Neural progenitor cell (in vitro differentiated cells): Measurements from ENCODE around the gene SH3BGR. TPM values are rescaled to one million over a fixed set of nuclear protein-coding genes. Genes with fewer than 3 reads are reported as not detected.

Experiments used
- DNase-seq: peaks from one replicate; pipeline ENCODE4 v3.0.0-alpha.2; 2016; ENCODE audit warnings: low spot score
- H2AFZ ChIP-seq: fragments of 200-600 bp; sonication (generic); replicated peaks from 2 replicates; pipeline ENCODE4 v1.6.1; 2016; ENCODE audit warnings: antibody characterized with exemption
- H3F3A ChIP-seq: fragments of 200-600 bp; sonication (generic); 2 replicates; pipeline ENCODE4 v1.6.1; 2016; ENCODE audit warnings: antibody characterized with exemption, low read depth
- H3K27ac ChIP-seq: fragments of 200-600 bp; sonication (generic); 2 replicates; pipeline ENCODE4 v1.5.1; 2016; ENCODE audit warnings: mild to moderate bottlenecking
- H3K27me3 ChIP-seq: fragments of 200-600 bp; sonication (generic); 2 replicates; pipeline ENCODE4 v1.6.1; 2016; ENCODE audit warnings: mild to moderate bottlenecking, moderate library complexity
- H3K36me3 ChIP-seq: fragments of 200-600 bp; sonication (generic); 2 replicates; pipeline ENCODE4 v1.5.1; 2016
- H3K4me1 ChIP-seq: fragments of 200-600 bp; sonication (generic); 2 replicates; pipeline ENCODE4 v1.6.1; 2016; ENCODE audit warnings: mixed run types
- H3K4me2 ChIP-seq: fragments of 200-600 bp; sonication (generic); 2 replicates; pipeline ENCODE4 v1.6.1; 2016
- H3K4me3 ChIP-seq: fragments of 200-600 bp; sonication (generic); 2 replicates; pipeline ENCODE4 v1.5.1; 2016
- H3K79me2 ChIP-seq: fragments of 200-600 bp; sonication (generic); 2 replicates; pipeline ENCODE4 v1.6.1; 2016; ENCODE audit warnings: low read depth
- H3K9ac ChIP-seq: fragments of 200-600 bp; sonication (generic); 2 replicates; pipeline ENCODE4 v1.6.1; 2016
- H3K9me3 ChIP-seq: fragments of 200-600 bp; sonication (generic); 2 replicates; pipeline ENCODE4 v1.5.1; 2016; ENCODE audit warnings: low read depth
- H4K20me1 ChIP-seq: fragments of 200-600 bp; sonication (generic); 2 replicates; pipeline ENCODE4 v1.6.1; 2016; ENCODE audit warnings: low read depth
- H3K27ac Mint-ChIP-seq: 3 replicates; pipeline ENCODE4 v1.8.0; 2021; ENCODE audit warnings: mixed read lengths
- H3K27me3 Mint-ChIP-seq: 2 replicates; pipeline ENCODE4 v1.8.0; 2022; ENCODE audit warnings: low read depth, mild to moderate bottlenecking, inconsistent platforms, moderate library complexity, mixed read lengths; ENCODE audit not compliant: insufficient read depth
- H3K36me3 Mint-ChIP-seq: 3 replicates; pipeline ENCODE4 v1.8.0; 2021; ENCODE audit warnings: mixed read lengths
- H3K4me1 Mint-ChIP-seq: 3 replicates; pipeline ENCODE4 v1.8.0; 2021; ENCODE audit warnings: mixed read lengths
- H3K4me3 Mint-ChIP-seq: 3 replicates; pipeline ENCODE4 v1.8.0; 2021; ENCODE audit warnings: mild to moderate bottlenecking, moderate library complexity, mixed read lengths
- H3K9me3 Mint-ChIP-seq: 3 replicates; pipeline ENCODE4 v1.8.0; 2020; ENCODE audit warnings: mixed read lengths
- EZH2 ChIP-seq: fragments of 200-600 bp; sonication (generic); IDR thresholded peaks from 2 replicates; pipeline ENCODE4 v1.6.1; 2017; ENCODE audit warnings: antibody characterized with exemption, mild to moderate bottlenecking, moderate library complexity
- EZH2phosphoT487 ChIP-seq: fragments of 200-600 bp; sonication (generic); IDR thresholded peaks from 2 replicates; pipeline ENCODE4 v1.6.1; 2017; ENCODE audit warnings: antibody characterized with exemption
- total RNA-seq: library from RNA; depleted of rRNA; stranded (reverse); fragments of >200 nt; gene quantifications from 2 replicates; pipeline ENCODE4 v1.2.3, GENCODE V29; 2015; ENCODE audit warnings: low replicate concordance
- TF ChIP-seq, protein P1 (sequence below): fragments of 200-600 bp; sonication (generic); IDR thresholded peaks from 2 replicates; pipeline ENCODE4 v1.5.1; 2017; ENCODE audit warnings: antibody characterized with exemption, mild to moderate bottlenecking

The SH3BGR gene
- total RNA-seq, 1 donor from 2014 or later: 12.2 TPM

DNA sequence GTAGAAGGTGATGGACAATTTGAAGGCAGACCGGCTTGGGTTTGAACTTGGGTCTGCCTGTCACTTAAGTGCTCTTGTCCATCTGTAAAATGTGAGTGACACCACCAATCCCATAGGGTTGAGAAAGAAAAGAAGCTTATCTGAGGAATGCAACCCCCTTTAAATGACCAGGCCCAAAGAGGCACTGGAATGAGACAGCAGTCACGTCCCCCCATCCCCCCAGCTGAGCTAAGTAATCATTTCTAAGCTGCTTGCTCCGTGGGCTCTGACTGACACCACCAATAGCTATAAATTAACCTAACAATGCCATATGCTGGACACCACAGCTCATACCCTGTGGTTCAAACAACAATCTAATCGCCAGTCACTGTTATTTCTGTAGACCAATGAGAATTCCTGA is 21.3 kb upstream of the SH3BGR start:
- H3K27ac Mint-ChIP-seq: peak overlapping the region; percentile 64
- Histone ChIP-seq H3K4me2 (peak overlapping the region; percentile 29), H3K79me2 (no peaks in the 10 kb centered on the region), H2AFZ (no peak overlapping the region), H4K20me1 (no peaks in the 10 kb centered on the region), H3F3A (peaks cover 18% of the 10 kb centered on the region), H3K4me1 (peaks cover 17% of the 10 kb centered on the region), H3K36me3 (no peaks in the 10 kb centered on the region), H3K4me3 (peak overlapping the region; percentile 14), H3K9me3 (no peaks in the 10 kb centered on the region), H3K27me3 (no peaks in the 10 kb centered on the region), H3K9ac (no peak overlapping the region), H3K27ac (no peak overlapping the region)
- peaks cover 25% of the 10 kb centered on the region for H3K4me1 Mint-ChIP-seq
- TF ChIP-seq EZH2phosphoT487: no peak
- TF ChIP-seq EZH2: no peak
- TF ChIP-seq, protein P1, sequence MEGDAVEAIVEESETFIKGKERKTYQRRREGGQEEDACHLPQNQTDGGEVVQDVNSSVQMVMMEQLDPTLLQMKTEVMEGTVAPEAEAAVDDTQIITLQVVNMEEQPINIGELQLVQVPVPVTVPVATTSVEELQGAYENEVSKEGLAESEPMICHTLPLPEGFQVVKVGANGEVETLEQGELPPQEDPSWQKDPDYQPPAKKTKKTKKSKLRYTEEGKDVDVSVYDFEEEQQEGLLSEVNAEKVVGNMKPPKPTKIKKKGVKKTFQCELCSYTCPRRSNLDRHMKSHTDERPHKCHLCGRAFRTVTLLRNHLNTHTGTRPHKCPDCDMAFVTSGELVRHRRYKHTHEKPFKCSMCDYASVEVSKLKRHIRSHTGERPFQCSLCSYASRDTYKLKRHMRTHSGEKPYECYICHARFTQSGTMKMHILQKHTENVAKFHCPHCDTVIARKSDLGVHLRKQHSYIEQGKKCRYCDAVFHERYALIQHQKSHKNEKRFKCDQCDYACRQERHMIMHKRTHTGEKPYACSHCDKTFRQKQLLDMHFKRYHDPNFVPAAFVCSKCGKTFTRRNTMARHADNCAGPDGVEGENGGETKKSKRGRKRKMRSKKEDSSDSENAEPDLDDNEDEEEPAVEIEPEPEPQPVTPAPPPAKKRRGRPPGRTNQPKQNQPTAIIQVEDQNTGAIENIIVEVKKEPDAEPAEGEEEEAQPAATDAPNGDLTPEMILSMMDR: no peak
- DNase-seq: peak; percentile 71
- no peak overlapping the region for H3K4me3 Mint-ChIP-seq
- H3K27me3 Mint-ChIP-seq: no peaks in the 10 kb centered on the region
- H3K36me3 Mint-ChIP-seq: peaks cover 4% of the 10 kb centered on the region
- no peaks in the 10 kb centered on the region for H3K9me3 Mint-ChIP-seq

DNA sequence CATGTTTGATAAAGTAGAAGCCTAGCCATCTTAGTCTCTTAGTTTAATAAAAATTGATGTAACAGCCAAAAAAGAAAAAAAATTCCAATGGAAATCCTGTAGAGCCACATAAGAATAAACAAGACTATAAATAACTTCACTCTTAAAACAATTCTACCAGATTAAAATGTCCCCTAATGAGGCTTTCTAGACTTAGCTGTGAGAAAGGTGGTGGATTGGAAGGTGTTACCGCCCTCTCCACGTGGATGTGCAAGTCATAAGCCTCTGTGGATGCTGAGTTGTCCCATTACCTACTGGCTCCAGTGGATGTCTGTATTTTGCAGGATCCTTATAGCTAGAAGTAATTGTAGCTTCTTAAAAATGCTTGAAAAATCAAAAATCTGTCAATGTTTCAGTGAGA is 20.8 kb upstream of the SH3BGR start:
- peak overlapping the region; percentile 14 for H2AFZ ChIP-seq
- H3K36me3 Mint-ChIP-seq: peaks cover 4% of the 10 kb centered on the region
- no peaks in the 10 kb centered on the region for H3K9me3 ChIP-seq
- H3K4me1 ChIP-seq: peaks cover 17% of the 10 kb centered on the region
- TF ChIP-seq, protein P1: no peak
- TF ChIP-seq EZH2phosphoT487: no peak
- no peak for TF ChIP-seq EZH2
- H3K4me3 Mint-ChIP-seq: no peak overlapping the region
- no peaks in the 10 kb centered on the region for H3K27me3 Mint-ChIP-seq
- no peaks in the 10 kb centered on the region for H3K9me3 Mint-ChIP-seq
- peaks cover 18% of the 10 kb centered on the region for H3F3A ChIP-seq
- H3K27ac ChIP-seq: no peak overlapping the region
- no peak overlapping the region for H3K4me3 ChIP-seq
- H3K79me2 ChIP-seq: no peaks in the 10 kb centered on the region
- no peaks in the 10 kb centered on the region for H4K20me1 ChIP-seq
- no peak for DNase-seq
- peak overlapping the region; percentile 29 for H3K4me2 ChIP-seq
- no peaks in the 10 kb centered on the region for H3K27me3 ChIP-seq
- H3K27ac Mint-ChIP-seq: no peak overlapping the region
- no peaks in the 10 kb centered on the region for H3K36me3 ChIP-seq
- no peak overlapping the region for H3K9ac ChIP-seq
- H3K4me1 Mint-ChIP-seq: peaks cover 25% of the 10 kb centered on the region

DNA sequence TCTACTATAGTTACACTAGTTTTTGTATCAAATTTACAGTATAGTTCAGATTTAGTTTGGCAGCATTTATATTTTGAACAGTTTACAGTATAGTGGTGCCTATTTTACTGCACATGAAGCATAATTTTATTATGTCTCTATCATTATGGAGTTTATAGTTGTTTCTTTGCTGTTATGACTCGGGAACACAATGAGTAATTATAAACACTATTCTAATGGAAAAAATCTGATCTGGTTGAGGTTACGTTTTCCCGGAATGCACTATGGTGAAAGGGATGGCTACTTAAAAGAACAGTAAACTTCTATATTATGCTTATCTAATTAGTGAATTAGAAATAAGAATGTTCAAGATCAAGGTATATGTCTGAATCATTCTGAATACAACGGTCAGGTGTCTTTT is 16.8 kb upstream of the SH3BGR start:
- Mint-ChIP-seq H3K27me3 (peaks cover 2% of the 10 kb centered on the region), H3K4me1 (peaks cover 16% of the 10 kb centered on the region), H3K4me3 (no peak overlapping the region), H3K36me3 (peaks cover 3% of the 10 kb centered on the region), H3K9me3 (no peaks in the 10 kb centered on the region), H3K27ac (no peak overlapping the region)
- Histone ChIP-seq H3K27me3 (no peaks in the 10 kb centered on the region), H3K36me3 (no peaks in the 10 kb centered on the region), H3K4me1 (peaks cover 14% of the 10 kb centered on the region), H3K27ac (no peak overlapping the region), H3K4me3 (no peak overlapping the region), H2AFZ (no peak overlapping the region), H4K20me1 (no peaks in the 10 kb centered on the region), H3F3A (peaks cover 12% of the 10 kb centered on the region), H3K9ac (no peak overlapping the region), H3K79me2 (no peaks in the 10 kb centered on the region), H3K4me2 (no peak overlapping the region), H3K9me3 (no peaks in the 10 kb centered on the region)
- no peak for DNase-seq
- TF ChIP-seq, protein P1: no peak
- no peak for TF ChIP-seq EZH2phosphoT487
